Gastrocnemius medialis (tissue), 4 donors: ENCODE results near the gene DOC2B. TPM values are rescaled to one million over a fixed set of nuclear protein-coding genes. Genes with fewer than 3 reads are reported as not detected.
"Not testable (repeated sequence)": the region's sequence is repeated elsewhere in the genome, so short reads cannot be mapped to it uniquely, and the experiment has no call there.

ENCODE experiments used
- ATAC-seq, 2 donors: fragments of 150-250 bp; one replicate each; pipeline ENCODE4 v1.9.1; 2016
- DNase-seq, 2 donors: peaks; one replicate each; pipeline ENCODE4 v3.0.0-alpha.2; 2019
- H3K27ac ChIP-seq, 4 donors: fragments of 200-600 bp; sonication (generic); 1 replicate in 1 of 4; 2 replicates in 3 of 4; pipeline ENCODE4 v1.5.1; 2016 to 2018; ENCODE audit warnings: mild to moderate bottlenecking in 2 of 4, moderate library complexity in 1 of 4
- H3K27me3 ChIP-seq, 3 donors: fragments of 200-600 bp; sonication (generic) in 2 of 3; 1 replicate in 1 of 3; 2 replicates in 2 of 3; pipeline versions ENCODE4 v1.5.1 to v1.6.0; 2016 to 2019; ENCODE audit warnings: mild to moderate bottlenecking in 1 of 3, moderate library complexity in 1 of 3
- H3K36me3 ChIP-seq, 2 donors: fragments of 200-600 bp; sonication (generic) in 1 of 2; one replicate each; pipeline ENCODE4 v1.5.1; 2017 to 2018
- H3K4me1 ChIP-seq, 2 donors: fragments of 200-600 bp; sonication (generic) in 1 of 2; one replicate each; pipeline ENCODE4 v1.5.1; 2016 to 2017; ENCODE audit warnings: mild to moderate bottlenecking in 2 of 2
- H3K4me3 ChIP-seq, 4 donors: fragments of 200-600 bp; sonication (generic) in 3 of 4; 1 replicate in 1 of 4; 2 replicates in 3 of 4; pipeline ENCODE4 v1.5.1; 2016 to 2019; ENCODE audit warnings: mild to moderate bottlenecking in 2 of 4
- H3K9me3 ChIP-seq, 3 donors: fragments of 200-600 bp; sonication (generic) in 2 of 3; 1 replicate in 1 of 3; 2 replicates in 2 of 3; pipeline ENCODE4 v1.5.1; 2016 to 2019
- POLR2A ChIP-seq, 2 donors: fragments of 450-650 bp; IDR thresholded peaks; one replicate each; pipeline ENCODE4 v1.6.1; 2017; ENCODE audit warnings: antibody characterized with exemption in 2 of 2, mild to moderate bottlenecking in 2 of 2, moderate library complexity in 2 of 2
- in situ Hi-C, 4 donors: fragments of 200-750 bp; cut with MboI; loops; one replicate each; pipeline versions ENCODE4 v1.15.0 to v1.8.0; 2017; ENCODE audit warnings: low sequenced_read_pairs in 4 of 4
- intact Hi-C: fragments of 100-400 bp; cut with DNase I; formaldehyde crosslinking; loops from one replicate; pipeline ENCODE4 v1.15.1; 2023; ENCODE audit warnings: low total_unique reads
- total RNA-seq, 4 donors: library from RNA; depleted of rRNA; stranded (reverse); fragments of >200 nt; gene quantifications; one replicate each; pipeline versions ENCODE4 v1.1.0 to v1.2.3, GENCODE V29; 2016
- TF ChIP-seq, protein P1 (sequence below), 5 experiments: fragments of 450-650 bp in 3 of 5; fragments of 200-600 bp in 2 of 5; sonication (generic) in 2 of 5; IDR thresholded peaks in 4 of 5; conservative IDR thresholded peaks in 1 of 5; 1 replicate in 4 of 5; 2 replicates in 1 of 5; pipeline ENCODE4 v1.5.1; 2016 to 2019; ENCODE audit warnings: antibody characterized with exemption in 5 of 5, mild to moderate bottlenecking in 3 of 5, moderate library complexity in 3 of 5

The DOC2B gene
- total RNA-seq, 4 donors from 2014 or later: 1.1 to 4.0 (median 3.8) TPM

DNA sequence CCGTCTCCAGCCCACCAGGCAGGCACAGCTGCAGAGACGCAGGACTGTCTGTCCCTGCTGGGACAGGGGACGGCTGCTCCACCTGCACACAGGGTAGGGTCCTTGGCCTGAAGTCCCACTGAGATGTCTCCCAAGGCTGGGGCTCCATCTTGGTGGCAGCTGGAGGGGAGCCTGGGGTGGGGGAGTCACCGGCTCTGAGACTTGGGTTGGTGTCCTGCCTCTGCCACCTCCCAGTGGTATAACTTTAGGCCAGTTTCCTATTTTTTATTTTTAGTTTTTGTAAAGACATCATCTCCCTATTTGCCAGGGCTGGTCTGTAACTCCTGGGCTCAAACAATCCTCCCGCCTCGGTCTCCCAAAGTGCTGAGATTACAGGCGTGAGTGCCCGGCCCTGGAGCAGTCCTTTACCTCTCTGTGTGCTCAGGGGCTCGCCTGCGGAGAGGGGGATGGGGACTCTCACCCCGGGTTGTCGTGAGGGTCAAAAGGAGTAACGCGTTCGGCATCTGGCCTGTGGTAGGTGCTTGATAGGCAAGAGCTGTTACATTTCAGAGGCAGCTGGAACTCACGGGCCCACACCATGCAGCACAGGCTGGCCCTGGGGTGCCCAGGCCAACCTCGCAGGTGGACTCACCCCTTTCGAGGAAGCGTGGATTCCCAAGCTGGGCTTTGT is 46.6 kb upstream of the DOC2B start:
- Histone ChIP-seq H3K27me3 (no peaks in the 10 kb centered on the region), H3K4me3 (no peak overlapping the region), H3K9me3 (no peaks in the 10 kb centered on the region), H3K27ac (no peak overlapping the region), H3K4me1 (no peaks in the 10 kb centered on the region), H3K36me3 (no peaks in the 10 kb centered on the region)
- in situ Hi-C loops (no loop called here), intact Hi-C loops (no loop called here)
- DNase-seq: no peak
- ATAC-seq: no peak
- TF ChIP-seq, protein P1, sequence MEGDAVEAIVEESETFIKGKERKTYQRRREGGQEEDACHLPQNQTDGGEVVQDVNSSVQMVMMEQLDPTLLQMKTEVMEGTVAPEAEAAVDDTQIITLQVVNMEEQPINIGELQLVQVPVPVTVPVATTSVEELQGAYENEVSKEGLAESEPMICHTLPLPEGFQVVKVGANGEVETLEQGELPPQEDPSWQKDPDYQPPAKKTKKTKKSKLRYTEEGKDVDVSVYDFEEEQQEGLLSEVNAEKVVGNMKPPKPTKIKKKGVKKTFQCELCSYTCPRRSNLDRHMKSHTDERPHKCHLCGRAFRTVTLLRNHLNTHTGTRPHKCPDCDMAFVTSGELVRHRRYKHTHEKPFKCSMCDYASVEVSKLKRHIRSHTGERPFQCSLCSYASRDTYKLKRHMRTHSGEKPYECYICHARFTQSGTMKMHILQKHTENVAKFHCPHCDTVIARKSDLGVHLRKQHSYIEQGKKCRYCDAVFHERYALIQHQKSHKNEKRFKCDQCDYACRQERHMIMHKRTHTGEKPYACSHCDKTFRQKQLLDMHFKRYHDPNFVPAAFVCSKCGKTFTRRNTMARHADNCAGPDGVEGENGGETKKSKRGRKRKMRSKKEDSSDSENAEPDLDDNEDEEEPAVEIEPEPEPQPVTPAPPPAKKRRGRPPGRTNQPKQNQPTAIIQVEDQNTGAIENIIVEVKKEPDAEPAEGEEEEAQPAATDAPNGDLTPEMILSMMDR (IDR thresholded peaks at IDR 0.05 in 4 of 5, conservative IDR thresholded peaks at IDR 0.05 in 1 of 5): no peak
- no peak for TF ChIP-seq POLR2A (IDR thresholded peaks at IDR 0.05)

DNA sequence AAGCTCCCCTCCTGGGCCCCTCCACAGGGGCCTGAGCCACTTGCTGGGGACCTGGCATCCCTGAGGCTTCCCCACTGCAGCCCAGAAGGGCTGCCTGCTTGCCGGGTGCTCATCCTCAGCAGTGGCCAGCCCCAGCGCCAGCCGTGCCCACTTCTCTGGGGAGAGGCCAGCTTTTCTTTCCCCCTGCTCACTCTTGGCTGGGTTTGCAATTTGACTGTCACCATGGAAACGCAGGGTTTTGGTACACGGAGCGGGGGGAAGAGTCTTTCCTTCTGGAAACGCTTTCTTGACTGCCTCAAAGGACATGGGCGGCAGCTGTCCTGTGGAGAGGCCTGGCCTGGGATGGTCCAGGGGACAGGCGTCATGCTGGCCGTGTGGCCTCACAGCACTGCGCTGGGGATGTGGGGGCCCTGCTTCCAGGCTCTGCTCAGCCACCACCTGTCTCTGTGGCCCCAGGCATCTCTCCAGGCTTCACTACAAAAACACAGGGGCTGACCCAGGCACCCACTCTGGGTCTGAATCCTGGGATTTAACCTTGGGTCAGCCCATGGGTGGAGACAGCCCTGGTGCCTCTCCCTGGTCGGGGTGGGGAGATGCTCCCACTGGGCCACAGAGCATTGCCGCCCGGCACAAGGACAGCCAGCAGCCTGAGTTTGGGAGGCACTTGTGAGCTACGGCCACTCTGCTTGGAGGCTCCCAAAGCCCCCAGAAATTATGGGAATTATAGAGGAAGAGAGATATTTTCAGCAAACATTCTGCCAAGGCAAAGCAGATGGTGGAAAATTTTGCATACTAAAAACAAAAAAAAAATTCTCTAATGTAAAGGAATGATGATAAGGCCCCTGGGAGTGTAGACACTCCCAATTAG is 45.9 kb upstream of the DOC2B start:
- Histone ChIP-seq H3K36me3 (no peaks in the 10 kb centered on the region), H3K27ac (no peak overlapping the region), H3K9me3 (no peaks in the 10 kb centered on the region), H3K4me3 (no peak overlapping the region), H3K27me3 (no peaks in the 10 kb centered on the region), H3K4me1 (no peaks in the 10 kb centered on the region)
- in situ Hi-C loops: no loop called here
- intact Hi-C loops: no loop called here
- DNase-seq (no peak), ATAC-seq (no peak)
- TF ChIP-seq, protein P1 (IDR thresholded peaks at IDR 0.05 in 4 of 5, conservative IDR thresholded peaks at IDR 0.05 in 1 of 5): no peak
- no peak for TF ChIP-seq POLR2A (IDR thresholded peaks at IDR 0.05)

DNA sequence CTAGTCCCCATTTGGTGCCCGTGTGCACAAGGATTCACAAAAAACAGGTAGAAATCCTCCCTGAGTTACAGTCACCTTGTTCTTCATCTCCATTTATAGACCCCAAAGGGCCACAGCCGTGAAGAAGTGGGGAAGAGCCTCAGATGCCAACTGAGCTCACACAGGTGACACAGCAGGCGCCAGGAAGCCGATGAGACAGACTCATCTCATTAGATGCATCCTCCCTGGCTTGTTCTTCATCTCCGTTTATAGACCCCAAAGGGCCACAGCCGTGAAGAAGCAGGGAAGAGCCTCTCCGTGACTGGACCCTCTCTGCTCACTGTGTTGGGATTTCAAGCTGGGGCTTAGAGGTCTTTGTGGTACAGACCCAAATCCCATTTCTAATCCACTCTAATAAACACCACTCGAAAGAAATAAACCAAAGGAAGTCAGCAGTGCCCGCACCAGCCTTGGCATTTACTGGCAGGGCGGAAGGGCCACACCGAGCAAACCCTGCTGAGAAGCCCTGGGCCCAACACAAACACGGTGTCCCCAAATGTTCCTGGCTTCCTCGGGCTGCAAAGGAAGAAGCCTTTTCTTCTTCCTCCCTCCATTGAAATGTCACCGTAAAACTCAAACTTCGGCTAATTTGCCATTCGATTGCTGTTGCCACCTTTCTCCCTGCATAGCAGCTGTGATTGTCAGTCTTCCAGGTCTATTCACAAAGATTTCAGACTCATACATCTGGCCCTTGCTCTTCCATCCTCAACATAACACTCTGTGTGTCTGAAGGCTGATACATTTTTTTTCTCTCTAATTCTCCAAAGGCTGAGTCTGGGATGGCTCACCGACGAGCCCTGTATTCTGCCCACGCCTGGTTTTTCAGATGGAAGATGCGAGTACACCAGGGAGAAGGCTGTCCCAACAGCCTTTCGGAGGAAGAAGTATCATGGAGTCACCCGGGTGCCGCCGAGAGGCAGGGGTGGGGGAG is 44.9 kb upstream of the DOC2B start:
- DNase-seq (no peak), ATAC-seq (no peak)
- Histone ChIP-seq H3K27me3 (no peaks in the 10 kb centered on the region), H3K4me1 (no peaks in the 10 kb centered on the region), H3K27ac (no peak overlapping the region), H3K36me3 (no peaks in the 10 kb centered on the region), H3K9me3 (no peaks in the 10 kb centered on the region), H3K4me3 (no peak overlapping the region)
- intact Hi-C loops (no loop called here), in situ Hi-C loops (no loop called here)
- TF ChIP-seq, protein P1 (IDR thresholded peaks at IDR 0.05 in 4 of 5, conservative IDR thresholded peaks at IDR 0.05 in 1 of 5): no peak
- no peak for TF ChIP-seq POLR2A (IDR thresholded peaks at IDR 0.05)

DNA sequence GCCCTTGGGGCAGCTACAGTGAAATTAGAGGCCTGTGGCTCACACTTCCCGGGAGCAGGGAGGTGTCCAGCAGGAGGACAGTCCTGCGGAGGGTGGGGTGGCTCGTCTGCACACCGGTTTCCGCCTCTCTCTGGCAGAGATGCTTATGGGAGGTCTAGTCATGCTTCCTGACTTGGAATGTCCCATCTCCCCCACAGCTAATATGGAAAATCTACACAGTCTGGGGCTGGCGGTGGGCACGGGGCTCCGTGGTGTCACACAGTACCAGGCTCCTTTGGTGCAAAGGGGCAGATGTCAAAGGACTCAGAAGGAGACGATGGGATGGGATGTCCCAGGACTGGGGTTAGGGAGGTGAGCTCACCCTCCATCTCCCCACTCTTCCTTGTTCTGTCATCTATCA is 44.1 kb upstream of the DOC2B start:
- no peak overlapping the region for H3K27ac ChIP-seq
- no peak for TF ChIP-seq POLR2A (IDR thresholded peaks at IDR 0.05)
- TF ChIP-seq, protein P1 (IDR thresholded peaks at IDR 0.05 in 4 of 5, conservative IDR thresholded peaks at IDR 0.05 in 1 of 5): no peak
- H3K27me3 ChIP-seq: no peaks in the 10 kb centered on the region
- intact Hi-C loops (no loop called here), in situ Hi-C loops (no loop called here)
- no peaks in the 10 kb centered on the region for H3K9me3 ChIP-seq
- DNase-seq (no peak), ATAC-seq (no peak)
- H3K36me3 ChIP-seq: no peaks in the 10 kb centered on the region
- H3K4me3 ChIP-seq: no peak overlapping the region
- H3K4me1 ChIP-seq: no peaks in the 10 kb centered on the region

DNA sequence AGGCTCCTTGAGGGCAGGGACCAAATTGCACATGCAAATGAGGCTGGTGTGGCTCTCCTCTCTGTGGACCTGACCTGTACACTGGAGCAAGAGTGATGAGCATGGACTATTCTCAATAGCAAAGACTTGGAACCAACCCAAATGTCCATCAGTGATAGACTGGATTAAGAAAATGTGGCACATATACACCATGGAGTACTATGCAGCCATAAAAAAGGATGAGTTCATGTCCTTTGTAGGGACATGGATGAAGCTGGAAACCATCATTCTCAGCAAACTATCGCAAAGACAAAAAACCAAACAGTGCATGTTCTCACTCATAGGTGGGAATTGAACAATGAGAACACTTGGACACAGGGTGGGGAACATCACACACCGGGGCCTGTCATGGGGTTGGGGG is 43.1 kb upstream of the DOC2B start:
- intact Hi-C loops, H3K4me3 ChIP-seq, in situ Hi-C loops, ATAC-seq, H3K27ac ChIP-seq, H3K4me1 ChIP-seq, H3K27me3 ChIP-seq, H3K9me3 ChIP-seq, DNase-seq, H3K36me3 ChIP-seq: not testable (repeated sequence)
